ENCODE data around the gene GADD45A.
"Not testable (repeated sequence)": the region's sequence is repeated elsewhere in the genome, so short reads cannot be mapped to it uniquely, and the experiment has no call there.

Gene GADD45A

DNA sequence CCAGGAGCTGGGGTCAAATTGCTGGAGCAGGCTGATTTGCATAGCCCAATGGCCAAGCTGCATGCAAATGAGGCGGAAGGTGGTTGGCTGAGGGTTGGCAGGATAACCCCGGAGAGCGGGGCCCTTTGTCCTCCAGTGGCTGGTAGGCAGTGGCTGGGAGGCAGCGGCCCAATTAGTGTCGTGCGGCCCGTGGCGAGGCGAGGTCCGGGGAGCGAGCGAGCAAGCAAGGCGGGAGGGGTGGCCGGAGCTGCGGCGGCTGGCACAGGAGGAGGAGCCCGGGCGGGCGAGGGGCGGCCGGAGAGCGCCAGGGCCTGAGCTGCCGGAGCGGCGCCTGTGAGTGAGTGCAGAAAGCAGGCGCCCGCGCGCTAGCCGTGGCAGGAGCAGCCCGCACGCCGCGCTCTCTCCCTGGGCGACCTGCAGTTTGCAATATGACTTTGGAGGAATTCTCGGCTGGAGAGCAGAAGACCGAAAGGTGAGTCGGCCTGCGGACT, at the start of gene GADD45A:
Gene GADD45A, plus strand, starts transcription at position 135 of the 491 bp plus-strand sequence. Its CDS starts 294 bp downstream, at position 429.
- peak; percentile 93 for DNase-seq

- no peak for DNase-seq
Observed at GRCh38 chr1:67636146-67636545, 48.9 kb upstream of the GADD45A start.

DNA sequence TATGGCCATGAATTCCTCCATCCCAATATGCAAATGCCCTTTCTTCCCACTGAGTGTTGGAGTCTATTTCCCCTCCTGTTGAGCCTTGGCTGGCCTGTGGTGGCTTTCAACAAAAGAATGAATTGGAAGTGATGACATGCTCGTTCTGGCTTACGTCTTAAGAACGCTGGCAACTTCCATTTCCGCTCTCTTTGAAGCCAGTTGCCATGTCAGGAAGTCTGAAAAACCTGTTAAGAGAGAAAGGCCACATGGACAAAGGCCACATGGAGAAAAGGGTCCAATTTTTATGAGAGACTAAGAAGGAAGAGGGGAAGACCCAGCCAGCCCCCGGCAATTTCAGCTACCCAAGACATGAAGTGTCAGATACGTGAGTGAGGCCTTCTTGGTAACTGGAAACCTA, 45.6 kb upstream of the GADD45A start:
- no peak for DNase-seq

- no peak for DNase-seq
Observed at GRCh38 chr1:67642629-67643028, 42.4 kb upstream of the GADD45A start.

DNA sequence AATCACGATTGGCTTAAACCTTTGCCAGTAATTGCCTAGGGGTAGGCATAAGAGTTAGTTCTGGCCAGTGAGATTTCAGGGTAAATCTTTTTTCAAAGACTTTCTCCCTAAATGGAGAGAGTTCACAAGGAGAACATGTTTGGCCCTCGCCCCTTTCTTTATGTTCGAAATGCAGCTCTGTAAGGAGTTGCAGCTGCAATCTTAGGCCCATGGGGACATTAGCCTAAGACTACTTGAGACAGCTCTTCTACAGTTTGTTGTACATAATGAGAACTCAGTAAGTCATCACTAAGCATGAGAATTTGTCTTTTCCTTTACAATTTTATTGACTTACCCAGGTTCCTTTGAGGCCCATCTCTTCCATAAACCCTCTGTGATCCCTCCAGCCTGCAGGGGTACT, 40.4 kb upstream of the GADD45A start:
- no peak for DNase-seq

DNA sequence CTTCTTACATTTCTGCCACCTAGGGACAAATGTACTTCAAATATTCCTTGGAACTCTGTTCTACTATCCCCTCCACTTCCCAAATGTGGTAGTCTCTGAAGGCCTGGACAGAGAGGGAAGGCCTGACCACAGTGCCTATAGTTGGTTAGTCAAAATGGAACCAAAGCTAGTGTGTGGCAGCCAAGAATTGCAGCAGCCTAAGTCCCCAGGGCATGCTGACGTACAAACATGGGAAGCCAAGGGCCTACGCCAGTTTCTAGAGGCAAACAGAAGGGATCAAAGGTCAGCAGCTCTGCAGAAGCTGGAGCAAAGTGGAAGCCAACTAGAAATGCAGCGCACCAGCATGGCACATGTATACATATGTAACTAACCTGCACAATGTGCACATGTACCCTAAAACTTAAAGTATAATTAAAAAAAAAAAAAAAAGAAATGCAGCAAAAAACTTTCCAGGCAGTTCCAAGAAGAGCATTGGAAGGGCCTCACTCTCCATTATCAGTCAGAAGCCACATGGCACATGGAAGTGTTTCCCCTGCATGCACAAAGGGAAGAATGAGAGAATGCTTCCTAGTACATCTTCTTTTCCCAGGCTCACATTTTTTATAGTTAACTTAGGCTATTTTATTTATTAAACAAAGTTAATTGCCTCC, 39.4 kb upstream of the GADD45A start:
- no peak for DNase-seq

- no peak for DNase-seq
Observed at GRCh38 chr1:67646145-67647035, 38.6 kb upstream of the GADD45A start.

GRCh38 chr1:67647036-67647798, 37.8 kb upstream of the GADD45A start:
- no peak for DNase-seq

- DNase-seq, result no peak
Observed at GRCh38 chr1:67647814-67648358, 37.1 kb upstream of the GADD45A start.

- DNase-seq, result no peak
Observed at GRCh38 chr1:67648582-67649326, 36.2 kb upstream of the GADD45A start.

DNA sequence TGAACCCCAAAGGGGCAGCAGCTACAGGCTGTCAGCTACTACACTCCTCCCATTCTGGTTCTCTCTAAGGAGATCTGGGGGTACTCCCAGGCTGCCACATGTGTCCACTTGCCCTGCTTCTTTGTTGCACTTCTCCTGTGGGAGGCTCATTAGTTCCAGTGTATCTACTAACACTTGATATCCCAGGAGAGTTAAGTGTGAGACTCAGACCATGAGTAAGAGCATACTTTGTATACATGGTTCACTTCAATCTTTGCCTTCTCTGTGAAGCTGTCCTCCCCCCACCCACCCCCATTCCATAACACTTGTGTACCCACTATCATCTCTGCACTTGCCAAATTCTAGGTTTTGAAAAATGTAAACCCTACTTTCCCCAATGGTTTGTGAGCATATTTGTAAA, 34.9 kb upstream of the GADD45A start:
- DNase-seq, result no peak

DNA sequence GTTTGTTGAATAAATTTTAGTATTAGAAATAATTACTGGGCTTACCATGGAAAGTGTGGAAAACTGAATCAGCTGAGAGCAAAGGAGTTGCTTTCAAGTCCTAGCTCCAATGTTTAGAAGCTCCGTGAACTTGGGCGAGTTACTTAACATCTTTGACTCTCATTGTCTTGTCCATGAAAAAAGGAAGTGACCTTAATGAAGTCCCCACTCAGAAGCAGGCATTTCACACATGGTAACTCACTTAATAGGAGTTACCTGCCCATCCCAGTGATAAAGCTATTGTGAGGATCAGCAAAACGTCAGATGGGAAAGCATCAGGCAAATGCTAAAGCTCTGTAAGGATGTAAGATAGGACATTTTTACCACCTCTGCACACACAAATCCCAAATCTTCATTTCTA, 34.0 kb upstream of the GADD45A start:
- no peak for DNase-seq

DNA sequence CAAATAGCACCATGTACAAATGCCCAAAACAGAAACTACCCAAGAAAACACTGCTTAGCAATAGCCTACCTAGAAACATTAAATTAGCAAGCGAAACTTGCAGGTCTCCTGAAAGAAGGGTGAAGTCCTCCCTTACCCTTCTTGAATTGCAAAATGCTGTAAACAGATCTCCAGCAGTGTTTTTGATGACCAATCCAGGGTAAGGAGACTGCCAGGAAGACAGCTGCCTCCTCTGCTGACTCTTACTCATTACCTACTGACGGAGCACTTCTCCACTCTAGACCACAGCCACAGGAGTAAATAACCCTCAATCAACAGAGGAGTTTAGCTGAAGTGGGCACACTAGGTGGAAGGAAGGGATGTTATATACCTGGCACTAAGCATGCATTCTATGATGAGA, 32.2 kb upstream of the GADD45A start:
- DNase-seq, result no peak

DNA sequence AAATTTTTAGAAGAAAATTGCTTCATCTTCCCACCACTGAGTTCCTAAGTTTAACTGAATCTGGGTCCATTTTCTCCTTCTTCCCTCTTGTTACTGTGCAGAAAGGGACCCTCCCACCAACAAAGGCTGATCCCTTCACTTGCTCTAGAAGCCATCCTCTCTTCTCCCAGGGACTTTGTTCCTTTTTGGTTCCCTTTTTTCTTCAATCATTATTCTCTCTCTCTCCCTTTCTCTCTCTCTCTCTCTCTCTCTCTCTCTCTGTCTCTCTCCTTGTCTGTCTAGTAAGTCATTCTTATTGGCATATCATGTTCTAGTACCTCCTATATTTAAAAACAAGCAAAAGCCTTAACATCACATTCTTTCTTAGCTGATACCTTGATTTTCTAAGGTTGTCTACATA, 31.7 kb upstream of the GADD45A start:
- no peak for DNase-seq

DNA sequence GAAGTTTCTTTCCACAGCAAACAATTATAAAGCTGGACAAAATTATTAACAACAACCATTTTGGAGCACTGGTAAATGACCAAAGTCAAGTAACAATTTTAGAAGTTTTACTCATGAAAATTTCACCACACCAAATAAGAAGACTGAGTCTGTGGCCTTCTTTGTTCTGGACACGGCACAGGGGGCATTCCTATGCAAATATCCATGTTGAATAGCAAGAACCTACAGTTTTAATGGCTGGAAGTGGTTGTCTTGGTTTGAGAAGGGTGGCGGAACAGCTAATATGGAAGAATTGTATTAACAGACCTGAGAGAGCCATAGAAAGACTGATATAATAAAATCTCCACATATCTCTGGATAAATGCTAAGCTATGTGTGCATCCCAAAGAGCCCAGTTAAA, 29.4 kb upstream of the GADD45A start:
- no peak for DNase-seq

- not testable (repeated sequence) for DNase-seq
Observed at GRCh38 chr1:67657152-67657551, 27.8 kb upstream of the GADD45A start.

DNA sequence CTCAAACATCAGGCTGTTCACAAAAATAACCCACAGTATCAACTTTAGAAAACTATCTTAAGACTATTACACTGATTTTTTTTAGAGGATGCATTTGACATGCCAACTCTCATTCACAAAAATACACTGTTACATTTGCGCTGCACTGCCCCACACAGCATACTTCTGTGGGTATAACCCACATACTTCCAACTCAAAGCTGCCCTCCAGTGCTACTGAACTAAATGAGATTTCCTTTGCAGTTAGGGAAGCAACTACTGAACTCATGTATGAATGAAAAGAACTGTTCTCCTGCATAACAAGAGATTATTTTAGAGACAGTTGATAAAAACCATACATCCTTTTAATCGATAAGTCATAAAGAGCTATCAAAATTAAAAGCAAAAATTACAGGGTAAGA, 25.8 kb upstream of the GADD45A start:
- DNase-seq, result no peak

DNA sequence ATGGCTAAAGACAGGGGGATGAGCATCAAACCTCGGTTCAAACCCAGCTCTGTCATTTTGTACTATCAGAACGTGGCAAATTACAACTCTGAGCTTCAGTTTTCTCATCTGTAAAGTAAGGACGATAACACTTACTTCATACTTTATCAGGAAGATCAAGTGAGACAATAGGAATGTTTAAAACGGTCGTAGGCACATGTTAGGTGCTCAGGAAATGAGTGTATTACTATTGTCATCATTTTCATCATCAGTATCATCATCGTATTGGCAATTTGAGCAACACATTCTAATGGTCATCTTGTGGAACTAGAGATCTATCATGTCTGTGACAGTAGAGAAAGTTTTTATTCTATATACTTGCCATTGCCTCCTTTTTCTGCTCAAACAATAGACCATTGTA, 22.1 kb upstream of the GADD45A start:
- DNase-seq, result no peak

DNA sequence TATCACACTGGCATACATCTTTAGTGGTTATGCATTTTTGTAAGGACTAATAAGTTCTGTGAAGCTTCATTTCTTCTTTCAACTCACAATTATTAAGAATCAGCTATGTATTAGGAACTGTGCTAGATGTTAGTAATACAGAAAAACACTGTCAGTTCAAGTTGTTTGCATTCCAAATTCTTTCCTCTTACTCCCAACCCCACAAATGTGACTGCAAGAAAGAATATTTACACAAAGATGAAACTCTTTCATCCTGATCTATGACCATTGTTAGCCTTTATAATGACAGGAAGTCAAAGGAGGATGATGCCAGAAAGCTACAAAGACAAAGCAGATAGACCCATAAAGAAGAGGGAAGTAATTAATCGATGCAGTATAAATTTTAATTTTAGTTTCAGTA, 21.0 kb upstream of the GADD45A start:
- no peak for DNase-seq

DNA sequence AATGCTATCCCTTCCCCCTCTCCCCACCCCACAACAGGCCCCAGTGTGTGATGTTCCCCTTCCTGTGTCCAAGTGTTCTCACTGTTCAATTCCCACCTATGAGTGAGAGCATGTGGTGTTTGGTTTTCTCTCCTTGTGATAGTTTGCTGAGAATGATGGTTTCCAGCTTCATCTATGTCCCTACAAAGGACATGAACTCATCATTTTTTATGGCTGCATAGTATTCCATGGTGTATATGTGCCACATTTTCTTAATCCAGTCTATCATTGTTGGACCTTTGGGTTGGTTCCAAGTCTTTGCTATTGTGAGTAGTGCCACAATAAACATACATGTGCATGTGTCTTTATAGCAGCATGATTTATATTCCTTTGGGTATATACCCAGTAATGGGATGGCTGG, 19.7 kb upstream of the GADD45A start:
- DNase-seq, result not testable (repeated sequence)

GRCh38 chr1:67666636-67667035, 18.4 kb upstream of the GADD45A start:
- DNase-seq, result no peak

DNA sequence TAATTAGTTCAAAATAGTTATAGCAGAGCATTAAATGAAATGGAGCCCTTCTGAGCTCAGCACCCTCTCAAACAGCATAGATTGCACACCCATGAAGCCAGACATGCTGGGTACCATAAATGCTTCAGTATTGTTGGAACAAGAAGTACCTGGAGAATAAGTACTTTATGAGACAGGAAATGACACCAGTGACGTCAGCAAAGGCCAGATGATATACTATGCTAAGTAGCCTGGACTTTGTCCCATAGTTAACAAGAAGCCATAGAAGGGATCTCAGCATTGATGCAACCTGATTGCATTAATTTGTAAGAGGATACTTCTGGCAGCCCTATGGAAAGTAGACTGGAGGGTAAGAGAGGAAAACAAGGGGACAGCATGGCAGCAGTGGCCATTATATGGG, 16.3 kb upstream of the GADD45A start:
- no peak for DNase-seq
